ENCODE results near the gene TSPYL4. TPM values are rescaled to one million over a fixed set of nuclear protein-coding genes. Genes with fewer than 3 reads are reported as not detected.

Gene TSPYL4
- total RNA-seq, 1 experiment from 2014 or later = 15.0 TPM

DNA sequence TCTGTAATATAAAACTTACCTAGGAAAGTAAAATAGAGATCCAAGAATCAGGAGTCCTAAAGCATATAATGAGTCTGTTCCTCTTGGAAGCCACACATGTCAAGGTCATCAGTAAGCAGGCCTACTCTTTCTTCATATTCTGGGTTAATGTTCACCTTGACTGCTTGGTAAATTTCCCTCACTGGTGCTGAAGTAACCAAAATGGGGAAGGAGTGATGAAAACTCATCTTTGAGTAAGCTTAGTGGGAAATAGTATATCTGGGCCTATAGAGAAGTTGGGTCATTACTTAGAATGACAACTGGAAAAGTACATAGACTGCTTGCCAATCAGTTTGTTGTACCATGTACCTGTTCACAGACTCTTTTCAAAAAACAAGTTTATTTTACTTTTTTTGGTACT, 6.6 kb downstream of the TSPYL4 start:
- Mint-ChIP-seq H3K36me3 (ENCODE audit: insufficient read depth, unreplicated experiment) (peaks cover 11% of the 10 kb centered on the region), H3K27ac (ENCODE audit: unreplicated experiment) (no peak overlapping the region), H3K4me3 (ENCODE audit: low read depth, unreplicated experiment) (no peak overlapping the region), H3K4me1 (ENCODE audit: low read depth, unreplicated experiment) (peaks cover 14% of the 10 kb centered on the region), H3K27me3 (ENCODE audit: unreplicated experiment) (no peaks in the 10 kb centered on the region), H3K9me3 (ENCODE audit: low read depth, unreplicated experiment) (no peaks in the 10 kb centered on the region)
- intact Hi-C loops (cut with micrococcal nuclease; ENCODE audit: unreplicated experiment) = no loop called here
- BruUV-seq (replicated peaks) = no TSS peak
- TF ChIP-seq, protein P1, sequence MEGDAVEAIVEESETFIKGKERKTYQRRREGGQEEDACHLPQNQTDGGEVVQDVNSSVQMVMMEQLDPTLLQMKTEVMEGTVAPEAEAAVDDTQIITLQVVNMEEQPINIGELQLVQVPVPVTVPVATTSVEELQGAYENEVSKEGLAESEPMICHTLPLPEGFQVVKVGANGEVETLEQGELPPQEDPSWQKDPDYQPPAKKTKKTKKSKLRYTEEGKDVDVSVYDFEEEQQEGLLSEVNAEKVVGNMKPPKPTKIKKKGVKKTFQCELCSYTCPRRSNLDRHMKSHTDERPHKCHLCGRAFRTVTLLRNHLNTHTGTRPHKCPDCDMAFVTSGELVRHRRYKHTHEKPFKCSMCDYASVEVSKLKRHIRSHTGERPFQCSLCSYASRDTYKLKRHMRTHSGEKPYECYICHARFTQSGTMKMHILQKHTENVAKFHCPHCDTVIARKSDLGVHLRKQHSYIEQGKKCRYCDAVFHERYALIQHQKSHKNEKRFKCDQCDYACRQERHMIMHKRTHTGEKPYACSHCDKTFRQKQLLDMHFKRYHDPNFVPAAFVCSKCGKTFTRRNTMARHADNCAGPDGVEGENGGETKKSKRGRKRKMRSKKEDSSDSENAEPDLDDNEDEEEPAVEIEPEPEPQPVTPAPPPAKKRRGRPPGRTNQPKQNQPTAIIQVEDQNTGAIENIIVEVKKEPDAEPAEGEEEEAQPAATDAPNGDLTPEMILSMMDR (IDR thresholded peaks at IDR 0.05; ENCODE audit: unreplicated experiment) = no peak
- CTCF ChIA-PET = no interaction called here
- no peak for DNase-seq

DNA sequence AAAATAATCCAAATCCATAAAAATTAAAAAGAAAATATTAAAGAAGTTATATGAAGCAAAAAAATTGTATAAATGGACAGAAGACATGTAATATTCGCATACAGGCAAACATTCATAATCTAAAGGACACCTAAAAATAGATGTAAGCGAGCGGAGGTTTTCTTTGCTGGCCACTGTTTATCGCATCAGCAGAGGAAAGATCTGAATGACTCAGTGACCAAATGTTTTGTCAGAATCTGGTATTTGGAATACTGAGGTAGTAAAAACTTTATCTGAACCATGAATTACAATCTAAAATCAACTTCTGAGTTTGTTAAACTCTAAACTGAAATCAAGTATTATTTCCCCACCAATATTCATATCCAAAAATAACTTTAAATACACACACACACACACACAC, 7.8 kb downstream of the TSPYL4 start:
- DNase-seq = no peak
- BruUV-seq (replicated peaks) = no TSS peak
- Mint-ChIP-seq H3K9me3 (ENCODE audit: low read depth, unreplicated experiment) (no peaks in the 10 kb centered on the region), H3K36me3 (ENCODE audit: insufficient read depth, unreplicated experiment) (peaks cover 9% of the 10 kb centered on the region), H3K4me3 (ENCODE audit: low read depth, unreplicated experiment) (no peak overlapping the region), H3K27me3 (ENCODE audit: unreplicated experiment) (no peaks in the 10 kb centered on the region), H3K27ac (ENCODE audit: unreplicated experiment) (no peak overlapping the region), H3K4me1 (ENCODE audit: low read depth, unreplicated experiment) (peaks cover 6% of the 10 kb centered on the region)
- CTCF ChIA-PET = no interaction called here
- intact Hi-C loops (cut with micrococcal nuclease; ENCODE audit: unreplicated experiment) = no loop called here
- TF ChIP-seq, protein P1 (IDR thresholded peaks at IDR 0.05; ENCODE audit: unreplicated experiment) = no peak

DNA sequence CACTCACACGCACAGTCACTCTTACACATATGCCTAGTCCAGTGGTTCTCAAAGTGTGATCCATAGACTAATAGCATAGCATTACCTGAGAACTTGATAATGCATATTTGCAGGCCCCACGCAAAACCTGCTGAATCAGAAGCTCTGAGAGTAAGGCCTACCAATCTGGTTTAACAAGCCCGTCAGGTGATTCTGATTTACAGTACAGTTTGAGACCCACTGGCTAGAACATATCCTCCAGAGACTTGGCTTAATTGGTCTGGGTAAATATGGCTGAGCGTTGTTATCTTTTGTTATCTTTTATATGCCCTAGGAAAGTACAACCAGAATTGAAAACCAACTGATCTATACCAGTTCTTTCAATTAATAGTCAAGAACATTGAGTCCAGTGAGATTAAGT, 9.6 kb downstream of the TSPYL4 start:
- Mint-ChIP-seq H3K36me3 (ENCODE audit: insufficient read depth, unreplicated experiment) (peaks cover 3% of the 10 kb centered on the region), H3K27ac (ENCODE audit: unreplicated experiment) (no peak overlapping the region), H3K4me1 (ENCODE audit: low read depth, unreplicated experiment) (no peaks in the 10 kb centered on the region), H3K4me3 (ENCODE audit: low read depth, unreplicated experiment) (no peak overlapping the region), H3K9me3 (ENCODE audit: low read depth, unreplicated experiment) (no peaks in the 10 kb centered on the region), H3K27me3 (ENCODE audit: unreplicated experiment) (no peaks in the 10 kb centered on the region)
- BruUV-seq (replicated peaks) = no TSS peak
- DNase-seq = no peak
- TF ChIP-seq, protein P1 (IDR thresholded peaks at IDR 0.05; ENCODE audit: unreplicated experiment) = no peak
- CTCF ChIA-PET = no interaction called here
- intact Hi-C loops (cut with micrococcal nuclease; ENCODE audit: unreplicated experiment) = no loop called here

DNA sequence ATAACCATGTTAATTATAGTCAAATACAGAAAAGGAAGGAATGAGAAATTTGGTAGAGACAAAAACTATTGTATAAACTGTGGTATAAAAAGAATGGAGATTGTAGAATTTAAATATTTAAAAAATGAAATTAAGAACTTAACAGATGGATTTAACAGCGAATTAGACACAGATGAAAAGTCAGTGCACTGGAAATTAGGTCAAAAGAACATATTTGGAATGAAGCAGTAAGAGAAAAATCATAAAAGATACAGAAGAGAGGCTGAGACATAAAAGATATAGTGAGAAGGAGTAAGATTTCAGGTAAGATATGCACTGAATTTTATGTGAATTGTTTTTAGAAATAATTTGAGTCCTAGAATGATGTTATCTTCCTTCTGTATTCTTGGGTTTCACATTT, 14.0 kb downstream of the TSPYL4 start:
- Mint-ChIP-seq H3K9me3 (ENCODE audit: low read depth, unreplicated experiment) (no peaks in the 10 kb centered on the region), H3K27me3 (ENCODE audit: unreplicated experiment) (no peaks in the 10 kb centered on the region), H3K36me3 (ENCODE audit: insufficient read depth, unreplicated experiment) (peaks cover 7% of the 10 kb centered on the region), H3K4me1 (ENCODE audit: low read depth, unreplicated experiment) (no peaks in the 10 kb centered on the region), H3K27ac (ENCODE audit: unreplicated experiment) (no peak overlapping the region), H3K4me3 (ENCODE audit: low read depth, unreplicated experiment) (no peak overlapping the region)
- BruUV-seq (replicated peaks) = no TSS peak
- TF ChIP-seq, protein P1 (IDR thresholded peaks at IDR 0.05; ENCODE audit: unreplicated experiment) = no peak
- intact Hi-C loops (cut with micrococcal nuclease; ENCODE audit: unreplicated experiment) = no loop called here
- CTCF ChIA-PET = no interaction called here
- no peak for DNase-seq

DNA sequence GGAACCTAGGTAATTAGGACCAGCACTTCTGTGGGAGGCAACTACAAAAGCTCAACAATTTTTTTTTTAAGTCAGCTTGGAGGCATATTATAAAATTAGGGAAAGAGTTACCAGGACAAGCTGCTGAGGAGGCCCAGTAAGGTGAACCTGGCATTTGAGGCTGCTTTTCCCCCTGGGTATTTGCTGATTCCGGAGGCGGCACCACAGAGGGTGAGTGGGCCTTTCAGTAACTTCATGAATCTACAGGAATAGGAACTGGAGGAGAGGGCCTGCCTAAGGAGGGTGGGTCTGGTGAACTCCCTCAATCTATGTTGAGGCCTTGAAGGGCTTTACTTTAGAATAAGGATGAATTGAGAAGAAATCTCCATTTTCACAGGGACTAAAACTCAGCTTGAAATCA, 14.6 kb downstream of the TSPYL4 start:
- Mint-ChIP-seq H3K4me3 (ENCODE audit: low read depth, unreplicated experiment) (no peak overlapping the region), H3K4me1 (ENCODE audit: low read depth, unreplicated experiment) (no peaks in the 10 kb centered on the region), H3K9me3 (ENCODE audit: low read depth, unreplicated experiment) (no peaks in the 10 kb centered on the region), H3K27ac (ENCODE audit: unreplicated experiment) (no peak overlapping the region), H3K27me3 (ENCODE audit: unreplicated experiment) (no peaks in the 10 kb centered on the region), H3K36me3 (ENCODE audit: insufficient read depth, unreplicated experiment) (peaks cover 7% of the 10 kb centered on the region)
- intact Hi-C loops (cut with micrococcal nuclease; ENCODE audit: unreplicated experiment) = no loop called here
- DNase-seq = no peak
- no TSS peak for BruUV-seq (replicated peaks)
- TF ChIP-seq, protein P1 (IDR thresholded peaks at IDR 0.05; ENCODE audit: unreplicated experiment) = no peak
- CTCF ChIA-PET = no interaction called here

Data from Calu3 (cell line).